HL-60 (cell line): ENCODE measurements around the gene ZFYVE28.

Experiments
- DNase-seq, 2 experiments: peaks; one replicate each; pipeline ENCODE4 v3.0.0-alpha.2; 2010 to 2020; ENCODE audit warnings: low read depth in 1 of 2, low spot score in 1 of 2
- H3K27ac ChIP-seq: fragments of 250-450 bp; sonication (Bioruptor Pico); replicated peaks from 2 replicates; pipeline ENCODE4 v1.5.1; 2020; ENCODE audit warnings: mild to moderate bottlenecking, moderate library complexity
- H3K27me3 ChIP-seq: fragments of 250-450 bp; sonication (Bioruptor Pico); 2 replicates; pipeline ENCODE4 v1.5.1; 2021; ENCODE audit warnings: mild to moderate bottlenecking, moderate library complexity; ENCODE audit not compliant: insufficient read depth, poor library complexity, severe bottlenecking
- H3K4me3 ChIP-seq: replicated peaks from 2 replicates; pipeline ENCODE4 v1.5.1; 2011; ENCODE audit warnings: mild to moderate bottlenecking, control low read depth, low read length; ENCODE audit not compliant: insufficient read depth
- CTCF ChIP-seq: IDR thresholded peaks from one replicate; pipeline ENCODE4 v1.5.1; 2011; ENCODE audit warnings: low read length, control low read depth, inconsistent platforms; ENCODE audit not compliant: insufficient read depth
- GABPA ChIP-seq: IDR thresholded peaks from 2 replicates; pipeline ENCODE4 v1.6.1; 2012; ENCODE audit warnings: low read depth
- POLR2AphosphoS5 ChIP-seq: IDR thresholded peaks from 2 replicates; pipeline ENCODE4 v1.6.1; 2012; ENCODE audit warnings: low read depth
- REST ChIP-seq: IDR thresholded peaks from 2 replicates; pipeline ENCODE4 v1.6.1; 2012; ENCODE audit warnings: low read depth; ENCODE audit not compliant: insufficient replicate concordance
- SPI1 ChIP-seq: IDR thresholded peaks from 2 replicates; pipeline ENCODE4 v1.6.1; 2012; ENCODE audit warnings: low read depth, mild to moderate bottlenecking, borderline replicate concordance

ZFYVE28 gene

DNA sequence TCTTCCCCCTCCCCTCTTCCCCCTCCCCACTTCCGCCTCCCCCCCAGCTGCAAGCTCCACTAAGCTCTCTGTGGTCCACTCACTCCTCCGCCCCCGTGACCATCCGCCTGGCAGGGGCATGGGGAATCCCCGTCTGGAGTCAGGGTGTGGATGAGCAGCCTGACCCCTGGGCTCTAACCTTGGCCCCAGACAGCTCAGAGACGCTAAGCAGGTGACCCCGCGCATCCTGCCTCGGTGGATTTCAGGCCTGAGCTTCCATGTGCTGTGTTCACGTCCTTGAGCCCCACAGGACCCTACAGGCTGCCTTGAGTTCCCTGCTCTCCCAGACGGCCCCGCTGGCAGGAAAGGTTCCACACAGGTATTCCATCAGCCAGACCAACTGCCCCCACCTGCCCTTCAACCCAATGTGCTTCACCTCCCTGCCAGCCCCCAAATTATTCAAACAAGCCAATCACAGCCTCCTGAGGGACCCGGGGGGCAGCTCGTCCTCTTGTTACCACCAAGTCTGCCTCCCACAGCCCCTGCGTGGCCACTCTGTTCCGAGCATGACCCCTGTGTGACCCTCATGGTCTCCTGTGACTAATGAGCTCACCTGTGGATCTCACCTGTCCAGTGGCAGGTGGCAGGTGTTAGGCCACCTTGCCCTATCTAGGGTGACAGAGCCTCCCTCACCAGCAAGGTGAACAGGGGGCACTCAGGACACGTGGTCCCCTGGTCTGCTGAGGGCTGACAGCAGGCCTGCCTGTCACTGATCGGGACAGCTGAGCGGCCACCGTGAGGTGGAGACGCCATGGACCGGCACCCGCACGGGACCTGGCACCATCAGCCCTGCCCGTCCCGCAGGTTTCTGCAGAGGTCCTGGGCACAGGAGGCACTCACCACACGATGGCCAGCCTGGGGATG, 83.4 kb downstream of the ZFYVE28 start:
- TF ChIP-seq SPI1 = no peak
- TF ChIP-seq CTCF = no peak
- no peak for TF ChIP-seq POLR2AphosphoS5
- TF ChIP-seq GABPA = no peak
- no peak for TF ChIP-seq REST
- peaks cover 3% of the 10 kb centered on the region for H3K27me3 ChIP-seq
- DNase-seq = no peak

GRCh38 chr4:2333916-2334644, 84.4 kb downstream of the ZFYVE28 start:
- DNase-seq = no peak
- Histone ChIP-seq H3K27ac (no peak overlapping the region), H3K27me3 (peaks cover 3% of the 10 kb centered on the region), H3K4me3 (no peak overlapping the region)
- TF ChIP-seq REST (no peak), CTCF (no peak), POLR2AphosphoS5 (no peak), GABPA (no peak), SPI1 (no peak)

More for the DNA sequence above, 83.4 kb downstream of the ZFYVE28 start:
- Histone ChIP-seq H3K4me3 (no peak overlapping the region), H3K27ac (no peak overlapping the region)

GRCh38 chr4:2333356-2333841, 85.0 kb downstream of the ZFYVE28 start:
- TF ChIP-seq REST (no peak), POLR2AphosphoS5 (0 out of 2 replicates have a peak, but pooled peaks have one; percentile 37), SPI1 (peak; percentile 62; the same call in 1 of the 2 replicates), CTCF (no peak)
- Histone ChIP-seq H3K27ac (no peak overlapping the region), H3K4me3 (no peak overlapping the region), H3K27me3 (peaks cover 3% of the 10 kb centered on the region)
- DNase-seq = peak; percentile 62 to 85
